ENCODE results near the gene ARFGEF3.

The ARFGEF3 gene

GRCh38 chr6:138162955-138163575, 1.3 kb downstream of the ARFGEF3 start:
- no peak for DNase-seq (ENCODE audit: low read depth in 1 of 2, low spot score in 1 of 2)

DNA sequence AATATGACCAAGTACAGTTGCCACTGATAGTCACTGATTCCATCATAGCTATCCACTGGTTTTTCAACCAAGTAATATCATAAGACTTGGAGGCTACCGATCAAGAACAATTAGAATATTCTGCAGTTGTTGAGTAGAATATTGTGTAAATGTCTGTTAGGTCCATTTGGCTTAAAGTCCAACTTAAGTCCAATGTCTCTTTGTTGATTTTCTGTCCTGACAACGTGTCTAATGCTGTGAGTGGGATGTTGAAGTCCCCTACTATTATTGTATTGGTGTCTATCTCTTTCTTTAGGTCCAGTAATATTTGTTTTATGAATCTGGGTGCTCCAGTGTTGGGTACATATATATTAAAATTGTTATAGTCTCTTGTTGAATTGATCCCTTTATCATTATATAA, 13.9 kb downstream of the ARFGEF3 start:
- DNase-seq (ENCODE audit: low read depth in 1 of 2, low spot score in 1 of 2), result no peak

- DNase-seq (ENCODE audit: low read depth in 1 of 2, low spot score in 1 of 2), result no peak
Measured at GRCh38 chr6:138176652-138177232, 15.0 kb downstream of the ARFGEF3 start.

DNA sequence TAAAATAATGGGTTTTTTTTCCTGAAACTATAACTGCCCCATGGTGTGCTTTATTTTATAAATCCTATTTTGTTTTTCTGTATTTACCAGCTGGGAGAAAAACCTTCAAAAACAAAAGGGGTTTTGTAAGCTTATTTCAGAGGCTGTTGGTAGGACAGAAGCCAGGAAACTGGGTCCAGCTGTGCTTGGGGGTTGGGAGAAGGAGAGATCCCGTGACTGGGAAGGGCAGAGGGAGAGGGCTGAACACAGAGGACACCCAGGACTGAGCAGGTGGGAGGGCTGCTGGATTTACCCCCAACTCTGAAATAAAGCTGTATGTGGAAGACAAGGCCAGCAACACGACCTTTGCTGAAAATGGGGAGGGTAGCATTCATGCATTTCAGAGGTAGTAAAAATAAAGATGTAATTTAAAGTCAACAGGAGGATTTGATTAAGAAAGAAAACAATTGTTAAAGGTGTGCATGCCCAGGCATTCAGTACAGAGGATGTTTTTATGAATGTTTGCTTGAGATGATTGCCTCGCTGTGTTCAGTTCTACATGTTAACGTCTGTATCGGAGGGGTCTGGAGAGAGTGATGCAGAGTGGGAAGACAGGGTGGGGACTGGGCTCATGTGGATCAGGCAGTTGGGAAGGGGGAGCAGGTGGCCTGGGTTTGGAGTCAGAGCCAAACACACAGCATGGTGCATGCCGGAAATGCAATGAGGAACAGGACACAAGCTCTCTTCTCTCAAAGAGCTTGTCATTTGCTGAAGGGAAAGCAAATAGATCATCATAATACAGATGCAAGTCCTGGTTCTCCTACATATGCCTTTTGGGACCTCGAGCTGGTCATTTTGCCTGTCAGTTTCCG, 21.4 kb downstream of the ARFGEF3 start:
- DNase-seq (ENCODE audit: low read depth in 1 of 2, low spot score in 1 of 2), result no peak

DNA sequence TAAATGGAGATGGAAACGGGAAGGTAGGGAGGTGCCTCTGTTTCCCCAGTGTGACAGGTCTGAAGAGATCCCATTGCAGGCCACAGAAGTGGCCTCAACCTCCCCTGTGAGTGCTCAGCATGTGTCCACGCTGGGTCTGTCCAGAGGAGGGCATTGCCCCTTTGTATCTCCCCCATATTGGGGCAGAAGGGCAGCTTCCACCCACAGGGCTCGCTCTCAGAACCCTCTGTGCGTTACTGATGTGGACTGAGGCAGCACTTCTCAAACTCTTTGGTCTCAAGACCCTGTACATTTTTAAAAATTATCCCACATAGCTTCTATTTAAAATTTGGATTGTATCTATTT, 22.0 kb downstream of the ARFGEF3 start:
- no peak for DNase-seq (ENCODE audit: low read depth in 1 of 2, low spot score in 1 of 2)

GRCh38 chr6:138184230-138184629, 22.5 kb downstream of the ARFGEF3 start:
- no peak for DNase-seq (ENCODE audit: low read depth in 1 of 2, low spot score in 1 of 2)

- DNase-seq (ENCODE audit: low read depth in 1 of 2, low spot score in 1 of 2), result no peak
Measured at GRCh38 chr6:138187156-138187555, 25.4 kb downstream of the ARFGEF3 start.

DNA sequence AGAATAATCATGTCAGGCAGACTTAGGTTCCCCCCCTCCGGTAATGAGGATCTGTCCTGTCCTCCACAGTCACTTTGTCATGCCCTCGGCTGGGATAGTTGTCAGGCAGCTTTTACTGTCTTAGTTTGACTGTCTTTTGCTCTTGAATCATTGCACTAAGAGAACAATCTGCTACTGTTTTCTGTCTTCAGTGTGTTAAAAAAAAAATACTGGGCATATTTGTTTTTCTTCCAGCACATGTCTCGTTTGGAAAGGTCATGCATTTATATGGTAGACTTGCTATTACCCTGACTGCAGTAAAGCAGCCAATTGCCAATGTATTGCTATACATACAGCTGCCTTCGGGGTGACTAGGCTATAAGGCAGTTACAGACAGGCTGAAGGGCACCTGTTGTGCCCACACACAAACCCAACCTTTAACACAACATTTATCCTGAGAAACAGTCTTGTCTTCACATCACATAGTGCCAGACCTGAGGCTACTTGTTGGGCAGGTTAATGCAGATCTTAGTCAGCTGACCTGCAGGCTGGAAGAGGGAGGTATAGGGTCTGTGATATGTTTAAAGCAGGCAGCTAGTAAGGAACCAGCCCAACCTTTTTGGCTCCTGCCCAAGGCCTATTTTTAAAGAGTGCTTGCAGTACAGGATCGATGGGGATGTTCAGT, 26.7 kb downstream of the ARFGEF3 start:
- no peak for DNase-seq (ENCODE audit: low read depth in 1 of 2, low spot score in 1 of 2)

DNA sequence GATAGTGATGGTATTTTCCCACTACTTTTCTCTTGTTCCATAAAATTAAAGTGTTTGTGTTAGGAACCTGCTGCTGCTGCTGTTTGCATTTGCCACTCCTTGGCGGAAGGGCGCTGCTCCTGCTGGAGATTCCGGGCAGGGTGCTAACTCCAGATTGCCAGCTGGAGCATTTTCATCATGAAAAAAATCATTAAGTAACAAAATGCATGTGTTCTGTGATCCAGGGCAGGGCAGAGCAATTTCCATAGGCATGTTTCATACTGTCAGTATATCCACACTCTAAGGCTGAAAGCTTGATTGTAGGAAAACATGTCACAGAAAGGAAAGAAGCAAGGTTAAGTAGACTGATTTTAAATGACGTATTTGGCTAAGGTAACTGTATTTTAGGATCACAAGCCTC, 32.5 kb downstream of the ARFGEF3 start:
- no peak for DNase-seq (ENCODE audit: low read depth in 1 of 2, low spot score in 1 of 2)

DNA sequence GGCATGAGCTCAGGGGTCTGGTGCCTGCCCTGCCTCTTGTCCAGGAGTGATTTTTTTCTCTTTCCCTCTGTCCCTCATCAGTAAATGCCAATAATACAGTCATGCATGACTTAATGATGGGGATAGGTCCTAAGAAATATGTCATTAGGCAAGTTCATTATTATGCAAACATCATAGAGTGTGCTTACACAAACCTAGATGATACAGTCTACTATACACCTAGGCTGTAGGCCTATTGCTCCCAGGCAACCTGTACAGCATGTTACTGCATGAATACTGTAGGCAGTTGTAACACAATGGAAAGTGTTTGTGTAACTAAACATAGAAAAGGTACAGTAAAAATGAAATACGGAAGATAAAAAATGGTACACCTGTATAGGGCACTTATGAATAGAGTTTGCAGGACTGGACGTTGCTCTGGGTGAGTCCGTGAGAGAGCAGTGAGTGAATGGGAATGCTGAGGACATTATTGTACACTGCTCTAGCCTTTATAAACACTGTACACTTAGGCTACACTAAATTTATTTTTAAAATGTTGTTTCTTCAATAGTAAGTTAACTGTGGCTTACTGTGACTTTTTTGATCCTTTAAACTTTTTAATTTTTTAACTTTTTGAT, 34.5 kb downstream of the ARFGEF3 start:
- DNase-seq (ENCODE audit: low read depth in 1 of 2, low spot score in 1 of 2), result no peak

- DNase-seq (ENCODE audit: low read depth in 1 of 2, low spot score in 1 of 2), result no peak
Measured at GRCh38 chr6:138197570-138197969, 35.8 kb downstream of the ARFGEF3 start.

GRCh38 chr6:138198430-138199091, 36.8 kb downstream of the ARFGEF3 start:
- DNase-seq (ENCODE audit: low read depth in 1 of 2, low spot score in 1 of 2), result no peak

- no peak for DNase-seq (ENCODE audit: low read depth in 1 of 2, low spot score in 1 of 2)
Measured at GRCh38 chr6:138201836-138202235, 40.1 kb downstream of the ARFGEF3 start.

- DNase-seq (ENCODE audit: low read depth in 1 of 2, low spot score in 1 of 2), result no peak
Measured at GRCh38 chr6:138203315-138203714, 41.6 kb downstream of the ARFGEF3 start.

GRCh38 chr6:138204303-138204702, 42.6 kb downstream of the ARFGEF3 start:
- no peak for DNase-seq (ENCODE audit: low read depth in 1 of 2, low spot score in 1 of 2)

- DNase-seq (ENCODE audit: low read depth in 1 of 2, low spot score in 1 of 2), result no peak
Measured at GRCh38 chr6:138204792-138205384, 43.1 kb downstream of the ARFGEF3 start.

DNA sequence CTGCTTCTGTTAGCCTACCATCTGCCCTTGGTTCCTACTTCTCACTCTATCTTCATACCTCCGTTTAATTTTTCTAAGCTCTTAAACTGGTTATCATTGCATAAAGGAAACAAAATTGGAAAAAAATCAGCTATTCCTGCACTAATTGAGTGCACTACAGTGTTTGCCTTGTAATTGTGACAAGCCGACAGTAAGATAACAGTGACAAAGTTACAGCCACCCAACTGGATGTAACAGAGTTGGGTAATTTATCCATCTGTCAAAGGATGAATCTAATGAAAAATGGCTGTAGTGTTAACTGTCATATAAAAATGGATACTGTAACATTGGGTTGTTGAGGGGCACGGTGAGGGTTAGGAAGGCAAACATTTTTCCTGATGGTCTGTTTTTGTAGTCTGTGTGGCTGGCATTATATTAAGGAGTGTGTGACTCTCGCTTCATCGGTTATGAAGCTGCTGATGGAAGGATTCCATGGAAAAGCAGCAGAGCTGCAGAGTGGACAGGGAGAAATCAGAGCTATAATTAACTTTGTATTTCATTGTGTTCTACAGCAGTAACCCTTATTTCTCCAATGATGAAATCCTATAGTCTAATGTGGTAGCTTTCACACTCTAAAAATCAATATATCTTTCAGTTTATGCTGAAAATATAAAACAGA, 43.8 kb downstream of the ARFGEF3 start:
- DNase-seq (ENCODE audit: low read depth in 1 of 2, low spot score in 1 of 2), result no peak

- DNase-seq (ENCODE audit: low read depth in 1 of 2, low spot score in 1 of 2), result no peak
Measured at GRCh38 chr6:138206862-138207261, 45.1 kb downstream of the ARFGEF3 start.

DNA sequence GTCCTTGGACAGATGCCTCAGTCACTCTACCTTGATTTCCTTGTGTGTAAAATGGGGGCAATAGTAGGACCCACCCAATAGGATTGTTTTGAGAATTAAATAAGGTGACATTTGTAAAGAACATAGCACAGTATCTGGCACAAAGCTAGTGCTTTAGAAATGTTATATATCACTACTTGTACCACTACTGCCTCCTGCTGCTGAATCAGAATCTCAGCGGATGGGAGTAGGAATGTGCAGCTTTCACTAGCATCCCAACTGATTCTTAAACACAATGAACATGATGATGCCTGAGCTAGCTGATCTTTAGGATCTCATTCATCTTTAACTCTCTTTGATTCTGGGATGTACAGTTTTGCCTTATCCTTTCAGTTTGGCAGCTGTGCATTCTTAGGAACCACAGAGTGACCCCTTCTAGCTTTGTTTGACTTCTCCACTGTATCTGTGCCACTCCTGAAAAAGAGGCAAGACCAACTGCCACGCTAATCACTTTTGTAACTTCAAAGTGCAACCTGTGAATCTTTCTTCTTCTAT, 49.4 kb downstream of the ARFGEF3 start:
- DNase-seq (ENCODE audit: low read depth in 1 of 2, low spot score in 1 of 2), result no peak

DNA sequence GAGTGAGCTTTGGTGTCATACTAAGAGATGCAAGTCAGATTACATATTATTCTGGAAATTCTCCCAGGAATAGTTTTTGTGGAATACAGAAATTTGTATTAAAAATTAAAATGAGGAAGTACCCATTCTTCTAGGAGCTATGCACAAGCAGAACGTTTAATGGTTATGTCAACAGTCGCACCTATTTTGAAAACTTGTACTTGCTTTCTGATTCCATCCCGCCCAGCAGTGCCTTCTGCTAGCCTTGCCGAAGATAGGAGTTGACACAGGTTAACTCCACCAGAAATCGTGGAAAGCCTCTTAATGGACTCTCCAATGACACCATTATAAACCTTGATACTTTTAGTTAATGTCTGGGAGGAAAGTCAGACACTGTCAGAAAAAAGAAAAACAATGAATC, 49.9 kb downstream of the ARFGEF3 start:
- DNase-seq (ENCODE audit: low read depth in 1 of 2, low spot score in 1 of 2), result no peak

All from activated CD4-positive, alpha-beta T cell treated with anti-CD3 and anti-CD28 coated beads, Interleukin-2, amount 50 U/mL, for 24 hours (primary cell).